ENCODE results near the gene ZNF649.

Gene ZNF649

DNA sequence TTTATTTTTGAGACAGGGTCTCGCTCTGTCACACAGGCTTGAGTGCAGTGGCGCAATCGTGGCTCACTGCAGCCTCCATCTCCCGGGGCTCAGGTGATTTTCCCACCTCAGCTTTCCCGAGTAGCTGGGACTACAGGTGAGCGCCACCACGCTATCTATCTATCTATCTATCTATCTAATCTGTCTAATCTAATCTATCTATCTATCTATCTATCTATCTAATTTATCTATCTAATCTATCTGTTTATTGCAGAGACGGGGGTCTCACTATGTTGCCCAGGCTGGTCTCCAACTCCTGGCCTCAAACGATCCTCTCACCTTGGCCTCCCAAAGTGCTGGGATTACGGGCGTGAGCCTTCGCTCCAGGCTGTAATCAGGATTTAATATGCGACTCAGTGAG lies 23.0 kb upstream of the ZNF649 start:
- no peak for DNase-seq (ENCODE audit: low read depth in 2 of 2)
- H3K4me3 ChIP-seq (replicated peaks in 1 of 2; ENCODE audit: low read depth in 2 of 2, low read length in 2 of 2) = peak overlapping the region; percentile 83 to 84
- TF ChIP-seq, protein P1, sequence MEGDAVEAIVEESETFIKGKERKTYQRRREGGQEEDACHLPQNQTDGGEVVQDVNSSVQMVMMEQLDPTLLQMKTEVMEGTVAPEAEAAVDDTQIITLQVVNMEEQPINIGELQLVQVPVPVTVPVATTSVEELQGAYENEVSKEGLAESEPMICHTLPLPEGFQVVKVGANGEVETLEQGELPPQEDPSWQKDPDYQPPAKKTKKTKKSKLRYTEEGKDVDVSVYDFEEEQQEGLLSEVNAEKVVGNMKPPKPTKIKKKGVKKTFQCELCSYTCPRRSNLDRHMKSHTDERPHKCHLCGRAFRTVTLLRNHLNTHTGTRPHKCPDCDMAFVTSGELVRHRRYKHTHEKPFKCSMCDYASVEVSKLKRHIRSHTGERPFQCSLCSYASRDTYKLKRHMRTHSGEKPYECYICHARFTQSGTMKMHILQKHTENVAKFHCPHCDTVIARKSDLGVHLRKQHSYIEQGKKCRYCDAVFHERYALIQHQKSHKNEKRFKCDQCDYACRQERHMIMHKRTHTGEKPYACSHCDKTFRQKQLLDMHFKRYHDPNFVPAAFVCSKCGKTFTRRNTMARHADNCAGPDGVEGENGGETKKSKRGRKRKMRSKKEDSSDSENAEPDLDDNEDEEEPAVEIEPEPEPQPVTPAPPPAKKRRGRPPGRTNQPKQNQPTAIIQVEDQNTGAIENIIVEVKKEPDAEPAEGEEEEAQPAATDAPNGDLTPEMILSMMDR (IDR thresholded peaks at IDR 0.05; ENCODE audit: low read depth, low read length) = no peak

DNA sequence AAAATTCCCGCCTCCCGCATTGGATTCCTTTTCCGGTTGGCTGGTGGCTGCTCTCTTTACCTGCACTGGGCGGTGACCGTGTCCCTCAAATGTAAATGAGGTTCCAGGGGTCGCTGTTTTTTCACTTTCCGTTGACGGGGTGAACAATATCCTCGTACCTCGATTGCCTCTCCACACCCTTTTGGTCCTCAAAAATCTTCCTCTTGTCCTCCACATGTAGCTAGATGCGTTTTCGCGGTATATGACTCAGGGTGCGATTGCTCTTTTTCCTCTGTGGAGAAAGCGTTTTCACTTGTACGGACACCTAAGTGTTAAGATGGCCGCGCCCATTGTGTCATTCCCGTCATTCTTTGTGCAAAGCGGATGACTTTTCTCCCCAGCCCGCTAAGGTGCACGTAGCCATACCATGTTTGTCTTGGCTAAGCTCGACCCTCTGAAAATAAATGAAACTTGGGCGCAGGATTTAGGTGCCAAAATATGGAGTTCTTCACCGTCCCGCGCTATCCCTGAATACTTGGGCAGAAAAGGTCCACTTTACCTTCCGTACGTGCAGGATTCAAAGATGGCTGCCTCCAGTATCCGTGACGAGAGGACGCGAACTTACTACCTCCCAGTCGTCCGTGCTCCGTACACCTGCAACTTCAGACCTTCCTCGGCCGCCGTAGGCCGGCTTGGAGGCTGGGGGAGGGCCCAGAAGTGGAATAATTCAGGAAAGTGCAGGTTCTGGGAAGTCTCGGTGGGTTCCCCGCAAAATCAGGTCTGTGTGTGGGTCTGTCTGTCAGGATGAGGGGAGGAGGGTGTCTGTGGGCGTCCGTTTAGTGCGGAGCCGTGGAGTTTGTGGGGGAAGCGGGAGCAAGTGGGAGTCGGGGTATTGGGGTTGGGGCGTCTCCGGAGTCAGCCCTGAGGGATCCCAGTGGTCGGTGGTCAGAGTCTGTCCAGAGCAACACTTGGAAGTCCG lies 22.2 kb upstream of the ZNF649 start, which contains the start of gene ZNF613:
Gene ZNF613 (plus strand): TSS at position 689 of the 958 bp plus-strand sequence. CDS start 8,749 bp downstream, outside the sequence.
- H3K4me3 ChIP-seq (replicated peaks in 1 of 2; ENCODE audit: low read depth in 2 of 2, low read length in 2 of 2) = peak within 1 kb of the TSS; percentile 83 to 84
- TF ChIP-seq, protein P1 (IDR thresholded peaks at IDR 0.05; ENCODE audit: low read depth, low read length) = peak; percentile 4
- DNase-seq (ENCODE audit: low read depth in 2 of 2) = peak; percentile 97

DNA sequence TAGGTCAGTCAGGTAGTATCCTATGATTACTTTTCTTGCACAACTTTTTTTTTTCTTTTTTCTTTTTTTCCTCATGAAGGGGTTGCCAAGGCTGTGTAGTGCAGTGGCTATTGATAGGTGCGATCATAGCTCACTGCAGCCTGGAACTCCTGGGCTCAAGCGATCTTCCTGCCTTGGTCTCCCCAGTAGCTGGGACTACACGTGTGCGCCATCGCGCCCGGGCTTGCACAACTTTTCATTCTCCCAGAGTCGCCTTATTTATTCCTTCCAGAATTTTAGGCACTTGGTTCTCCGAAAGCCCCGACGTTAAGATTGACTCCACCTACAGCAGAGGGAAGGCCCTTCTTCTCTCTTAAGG lies 21.6 kb upstream of the ZNF649 start:
- no peak for DNase-seq (ENCODE audit: low read depth in 2 of 2)
- H3K4me3 ChIP-seq (replicated peaks in 1 of 2; ENCODE audit: low read depth in 2 of 2, low read length in 2 of 2) = peak overlapping the region; percentile 83 to 84
- TF ChIP-seq, protein P1 (IDR thresholded peaks at IDR 0.05; ENCODE audit: low read depth, low read length) = no peak

DNA sequence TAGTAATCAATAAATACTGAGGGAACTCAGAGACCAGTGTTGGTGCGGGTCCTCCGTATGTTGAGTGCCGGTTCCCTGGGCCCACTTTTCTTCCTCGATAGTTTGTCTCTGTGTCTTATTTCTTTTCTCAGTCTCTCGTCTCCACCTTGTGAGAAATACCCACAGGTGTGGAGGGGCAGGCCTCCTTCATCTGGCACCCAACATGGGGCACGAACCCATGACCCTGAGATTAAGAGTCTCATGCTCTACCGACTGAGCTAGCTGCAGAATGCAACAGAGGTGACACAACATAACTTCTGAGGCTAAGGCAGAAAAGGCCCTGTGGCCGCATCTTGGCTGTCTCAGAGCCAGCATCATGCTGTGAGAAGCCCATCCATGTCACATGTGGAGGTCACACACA lies 17.1 kb upstream of the ZNF649 start:
- TF ChIP-seq, protein P1 (IDR thresholded peaks at IDR 0.05; ENCODE audit: low read depth, low read length) = no peak
- no peak overlapping the region for H3K4me3 ChIP-seq (replicated peaks in 1 of 2; ENCODE audit: low read depth in 2 of 2, low read length in 2 of 2)
- DNase-seq (ENCODE audit: low read depth in 2 of 2) = peak in 1 of 2 donors; percentile 12

DNA sequence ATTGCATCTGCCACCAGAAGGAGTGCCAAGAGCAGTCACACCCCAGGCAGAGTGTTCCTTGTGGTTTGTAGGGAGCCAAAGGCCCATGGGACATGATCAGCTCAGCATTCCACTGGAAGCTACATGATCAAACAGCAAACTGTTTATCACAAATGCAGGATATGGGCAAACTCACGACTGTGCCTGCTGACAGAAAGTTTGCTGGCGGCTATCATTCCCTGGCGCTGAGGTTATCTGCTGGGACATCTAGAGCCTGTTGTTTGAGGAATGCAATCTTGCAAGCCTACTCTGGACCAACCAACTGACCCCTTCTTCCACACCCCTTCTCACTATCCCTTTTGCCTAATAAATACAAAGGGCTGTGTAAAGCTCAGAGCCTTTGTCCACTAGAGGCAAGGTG lies 14.8 kb upstream of the ZNF649 start:
- no peak for DNase-seq (ENCODE audit: low read depth in 2 of 2)
- TF ChIP-seq, protein P1 (IDR thresholded peaks at IDR 0.05; ENCODE audit: low read depth, low read length) = no peak
- H3K4me3 ChIP-seq (replicated peaks in 1 of 2; ENCODE audit: low read depth in 2 of 2, low read length in 2 of 2) = no peak overlapping the region

DNA sequence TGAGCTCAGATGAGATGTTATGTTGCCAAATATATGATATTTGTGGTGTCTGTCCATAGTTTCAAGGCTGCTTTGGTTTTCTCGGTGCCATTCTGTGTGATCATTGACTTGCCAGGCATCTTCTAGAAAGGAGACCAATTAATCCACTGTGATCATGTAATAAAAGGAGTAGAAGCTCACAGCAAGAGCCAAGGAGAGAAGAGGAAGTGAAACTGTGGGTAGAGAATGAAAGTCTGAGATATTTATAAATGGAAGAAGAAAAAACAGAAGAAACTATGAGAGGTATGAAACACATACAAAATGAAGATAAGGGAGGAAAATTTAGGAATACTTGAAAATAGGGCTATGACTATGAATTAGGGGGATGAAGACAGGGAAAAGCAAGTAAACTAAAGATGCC lies 11.3 kb upstream of the ZNF649 start:
- no peak overlapping the region for H3K4me3 ChIP-seq (replicated peaks in 1 of 2; ENCODE audit: low read depth in 2 of 2, low read length in 2 of 2)
- TF ChIP-seq, protein P1 (IDR thresholded peaks at IDR 0.05; ENCODE audit: low read depth, low read length) = no peak
- DNase-seq (ENCODE audit: low read depth in 2 of 2) = no peak

All from cardiac fibroblast (primary cell).